ENCODE data around the gene SIPA1. TPM values are rescaled to one million over a fixed set of nuclear protein-coding genes. Genes with fewer than 3 reads are reported as not detected.
A peak's percentile ranks its signal among the peaks of the same experiment; 100 is the strongest.

The SIPA1 gene
- total and polyA plus RNA-seq, 2 of the 8 experiments (the other 6 are each of a cell fraction or from before 2014, with no cell fraction given) = 35.3 to 72.2 TPM

GRCh38 chr11:65643971-65644370 is 6.1 kb downstream of the SIPA1 start:
- Histone ChIP-seq H3K79me2 (ENCODE audit: control insufficient read depth in 1 of 2, insufficient read depth in 2 of 2, low read length in 2 of 2) (no peaks in the 10 kb centered on the region), H4K20me1 (replicated peaks in 1 of 2; ENCODE audit: control insufficient read depth in 1 of 2, insufficient read depth in 2 of 2, low read length in 2 of 2) (peaks cover 0 to 11% of the 10 kb centered on the region in 2 experiments), H3K4ac (replicated peaks; ENCODE audit: insufficient read length, low read depth, low read length) (no peak overlapping the region), H3K4me3 (ENCODE audit: extremely low read depth in 1 of 4, insufficient read depth in 2 of 4, low read depth in 3 of 4, low read length in 4 of 4) (no peak overlapping the region), H2BK120ac (replicated peaks; ENCODE audit: low read depth, low read length) (no peak overlapping the region), H3K56ac (replicated peaks; ENCODE audit: insufficient read length, low read depth, low read length) (no peak overlapping the region), H2BK20ac (ENCODE audit: low read length) (peak overlapping the region; percentile 55; the same call in 1 of the 2 replicates), H2BK15ac (ENCODE audit: low read length) (0 out of 2 replicates have a peak overlapping the region, but pooled peaks have one; percentile 18), H3K4me1 (replicated peaks in 1 of 4; ENCODE audit: control insufficient read depth in 3 of 4, insufficient read depth in 4 of 4, low read length in 3 of 4) (peaks cover 0 to 21% (median 14%) of the 10 kb centered on the region in 4 experiments; a peak in 6 of 7 replicates), H3K18ac (ENCODE audit: extremely low read depth, low read length) (no peak overlapping the region; the same call in 1 of the 2 replicates), H3K27ac (ENCODE audit: low read depth, low read length) (no peak overlapping the region), H3K9ac (replicated peaks in 1 of 4; ENCODE audit: extremely low read depth in 1 of 4, low read depth in 3 of 4, low read length in 3 of 4) (no peak overlapping the region), H3K14ac (ENCODE audit: insufficient read length) (no peak overlapping the region), H3K27me3 (replicated peaks in 1 of 4; ENCODE audit: control insufficient read depth in 3 of 4, extremely low read depth in 1 of 4, insufficient read depth in 3 of 4, low read length in 3 of 4) (peaks cover 0 to 8% (median 2%) of the 10 kb centered on the region in 4 experiments; a peak in 3 of 7 replicates), H3K23ac (ENCODE audit: insufficient read length) (no peak overlapping the region), H3K4me2 (ENCODE audit: insufficient read depth in 1 of 2, low read depth in 2 of 2, low read length in 2 of 2) (peak overlapping the region; percentile 33 to 77), H3K9me3 (ENCODE audit: insufficient read depth in 2 of 2, low read depth in 1 of 2, low read length in 1 of 2) (no peaks in the 10 kb centered on the region), H4K5ac (ENCODE audit: insufficient read length, low read depth, low read length) (no peak overlapping the region), H2BK12ac (ENCODE audit: low read depth, low read length) (no peak overlapping the region; the same call in 1 of the 2 replicates), H3K23me2 (ENCODE audit: low read depth, low read length) (peaks cover 11% of the 10 kb centered on the region; the same call in 1 of the 2 replicates), H2AK5ac (ENCODE audit: low read depth, low read length) (peak overlapping the region; percentile 77; the same call in 1 of the 2 replicates), H3K79me1 (ENCODE audit: low read depth, low read length) (no peaks in the 10 kb centered on the region; the same call in 1 of the 2 replicates), H2BK5ac (ENCODE audit: low read depth, low read length) (no peak overlapping the region; the same call in 1 of the 2 replicates), H3K36me3 (ENCODE audit: control insufficient read depth in 2 of 4, insufficient read depth in 4 of 4, low read length in 3 of 4) (no peaks in the 10 kb centered on the region; a peak in 1 of 8 replicates), H4K8ac (ENCODE audit: extremely low read depth, insufficient read depth, low read length) (no peak overlapping the region), H2AFZ (ENCODE audit: low read length) (no peak overlapping the region), H4K91ac (replicated peaks; ENCODE audit: insufficient read length, low read length) (no peak overlapping the region)
- 54% methylated on average over 6 of the region's 6 CpGs; no CpG with 5 or more reads in 1 of the 2 experiments for WGBS, 2 experiments (ENCODE audit: extremely low coverage in 1 of 2, insufficient coverage in 1 of 2, insufficient read length in 1 of 2, insufficient replicate concordance in 2 of 2, low coverage in 1 of 2, low lambda C conversion rate in 2 of 2, missing lambda C conversion rate in 1 of 2)
- ChIA-PET POLR2A (ENCODE audit: partially characterized antibody) (interaction anchor here (0.7 to 7.5 kb wide), 9 partner anchors 9 to 522 kb away, joined by 3 to 58 read pairs (median 5); partner anchors contain the start of genes FAU, MRPL49 and RELA), CTCF (ENCODE audit: partially characterized antibody) (interaction anchor here (1.1 to 1.9 kb wide), 3 partner anchors 11 to 76 kb away, joined by 3 to 4 read pairs (median 4); no protein-coding TSS in a partner anchor)
- FAIRE-seq (no peak), DNase-seq (ENCODE audit: low read depth in 1 of 2, low spot score in 2 of 2) (no peak)
- TF ChIP-seq EZH2 (IDR thresholded peaks at IDR 0.05; ENCODE audit: low read depth, low read length, severe bottlenecking) = no peak
- TF ChIP-seq SIRT6 (IDR thresholded peaks at IDR 0.05; ENCODE audit: low read length) = no peak
- no peak for TF ChIP-seq SP1 (IDR thresholded peaks at IDR 0.05; ENCODE audit: low read depth, low read length)
- TF ChIP-seq SUZ12 (IDR thresholded peaks at IDR 0.05; ENCODE audit: low read length) = no peak
- no peak for TF ChIP-seq CREB1 (IDR thresholded peaks at IDR 0.05)
- no peak for TF ChIP-seq PHF8 (conservative IDR thresholded peaks at IDR 0.05; ENCODE audit: low read depth, low read length)
- TF ChIP-seq RFX5 (IDR thresholded peaks at IDR 0.05; ENCODE audit: borderline replicate concordance, low read depth, low read length) = no peak
- no peak for TF ChIP-seq POLR2AphosphoS5 (IDR thresholded peaks at IDR 0.05; ENCODE audit: low read depth, low read length)
- no peak for TF ChIP-seq TAF7 (optimal IDR thresholded peaks at IDR 0.05; ENCODE audit: borderline replicate concordance, low read depth, low read length)
- no peak for TF ChIP-seq SP2 (IDR thresholded peaks at IDR 0.05; ENCODE audit: low read length)
- TF ChIP-seq TEAD4 (IDR thresholded peaks at IDR 0.05; ENCODE audit: low read depth, low read length) = no peak
- no peak for TF ChIP-seq BCL11A (IDR thresholded peaks at IDR 0.05; ENCODE audit: low read depth in 2 of 2, low read length in 2 of 2)
- TF ChIP-seq CBX8 (IDR thresholded peaks at IDR 0.05; ENCODE audit: borderline replicate concordance, low read depth, low read length) = no peak
- no peak for TF ChIP-seq ATF3 (IDR thresholded peaks at IDR 0.05; ENCODE audit: insufficient read depth, low read depth, low read length)

All from H1 (cell line).